Stimulated activated CD8-positive, alpha-beta memory T cell treated with anti-CD3 and anti-CD28 coated beads, Interleukin-2, amount 100 ng/mL, for 1 hour (primary cell): Measurements from ENCODE around the gene NUDT14.

Source experiments
- DNase-seq, 2 donors: peaks; one replicate each; pipeline ENCODE4 v3.0.0-alpha.2; 2020; ENCODE audit warnings: low read depth in 2 of 2

The NUDT14 gene

DNA sequence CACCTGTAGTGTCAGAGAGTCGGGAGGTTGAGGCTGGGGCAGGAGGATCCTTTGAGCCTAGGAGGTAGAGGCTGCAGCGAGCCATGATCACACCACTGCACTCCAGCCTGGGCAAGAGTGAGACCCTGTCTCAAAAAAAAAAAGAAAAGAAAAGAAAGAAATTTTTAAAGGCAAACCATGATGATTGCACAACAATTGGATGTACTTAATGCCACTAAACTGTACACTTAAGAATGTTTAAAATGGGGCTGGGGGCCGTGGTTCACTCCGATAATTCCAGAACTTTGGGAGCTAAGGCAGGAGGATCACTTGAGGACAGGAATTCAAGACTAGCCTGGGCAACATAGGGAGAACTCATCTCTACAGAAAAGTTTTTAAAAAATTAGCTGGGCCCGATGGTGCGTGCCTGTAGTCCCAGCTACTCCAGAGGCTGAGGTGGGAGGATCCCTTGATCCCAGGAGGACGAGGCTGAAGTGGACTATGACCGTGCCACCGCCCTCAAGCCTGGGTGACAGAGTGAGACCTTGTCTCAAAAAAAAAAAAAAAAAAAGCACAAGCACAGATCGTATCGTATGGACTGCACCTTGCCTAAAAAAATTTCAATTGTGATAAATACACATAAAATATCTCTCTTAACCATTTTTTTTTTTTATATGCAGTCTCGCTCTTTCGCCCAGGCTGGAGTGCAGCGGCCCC is 45.3 kb downstream of the NUDT14 start:
- DNase-seq = no peak

GRCh38 chr14:105132921-105133654 is 48.0 kb downstream of the NUDT14 start:
- no peak for DNase-seq

DNA sequence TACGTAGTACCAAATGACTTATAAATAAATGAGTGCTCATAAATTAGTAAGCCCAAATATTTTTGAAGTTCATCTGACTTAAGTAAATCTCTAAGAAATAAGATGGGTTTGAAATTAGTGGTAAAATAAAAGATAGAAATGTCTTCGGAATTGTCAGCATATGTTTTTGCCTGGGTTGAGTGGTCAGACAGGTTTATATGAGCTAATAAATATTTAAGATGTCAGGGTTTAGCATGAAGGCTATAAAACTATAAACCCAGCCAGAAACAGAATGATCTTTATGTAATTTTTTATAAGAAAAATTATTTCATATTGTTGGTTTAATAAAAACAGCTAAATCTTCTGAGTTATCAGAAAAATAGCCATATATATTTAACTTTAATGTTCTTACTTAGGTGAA is 49.9 kb downstream of the NUDT14 start:
- DNase-seq = no peak

- DNase-seq = no peak
Measured at GRCh38 chr14:105128059-105128458, 53.1 kb downstream of the NUDT14 start.

DNA sequence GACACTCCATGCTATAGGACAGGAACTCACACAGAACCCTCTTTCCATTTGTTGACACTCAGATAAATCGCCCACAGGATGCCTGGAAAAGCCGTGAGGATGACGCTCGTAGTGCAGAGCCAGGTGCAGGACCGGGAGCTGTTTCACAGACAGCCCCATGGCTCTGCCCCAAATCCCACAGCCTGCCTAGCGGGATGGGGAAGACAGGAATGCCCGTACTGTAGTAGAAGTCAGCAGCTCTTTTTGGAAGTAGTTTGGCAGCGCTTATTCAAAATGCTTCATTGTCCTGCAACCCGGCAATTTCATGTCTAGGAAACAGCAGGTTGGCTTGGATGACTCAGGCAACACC is 54.2 kb downstream of the NUDT14 start:
- DNase-seq = no peak

GRCh38 chr14:105126126-105126980 is 54.8 kb downstream of the NUDT14 start:
- DNase-seq = no peak

- no peak for DNase-seq
Measured at GRCh38 chr14:105124823-105125222, 56.3 kb downstream of the NUDT14 start.

- no peak for DNase-seq
Measured at GRCh38 chr14:105123981-105124765, 56.9 kb downstream of the NUDT14 start.

GRCh38 chr14:105123064-105123665 is 57.9 kb downstream of the NUDT14 start:
- no peak for DNase-seq
